ENCODE results near the gene NUBP2. TPM values are rescaled to one million over a fixed set of nuclear protein-coding genes. Genes with fewer than 3 reads are reported as not detected.

NUBP2 gene
- total RNA-seq, 1 donor from 2014 or later = 49.8 TPM

- peaks cover 15% of the 10 kb centered on the region for H3K27me3 Mint-ChIP-seq (ENCODE audit: unreplicated experiment)
- no peak overlapping the region for H3K27ac Mint-ChIP-seq (ENCODE audit: unreplicated experiment)
- peaks cover 2% of the 10 kb centered on the region for H3K4me1 Mint-ChIP-seq (ENCODE audit: unreplicated experiment)
- H3K4me3 Mint-ChIP-seq (ENCODE audit: unreplicated experiment) = no peak overlapping the region
- no peaks in the 10 kb centered on the region for H3K9me3 Mint-ChIP-seq (ENCODE audit: unreplicated experiment)
- DNase-seq (ENCODE audit: low spot score) = no peak
- TF ChIP-seq CTCF (IDR thresholded peaks at IDR 0.05; ENCODE audit: unreplicated experiment) = no peak
- H3K36me3 Mint-ChIP-seq (ENCODE audit: low read depth, unreplicated experiment) = peaks cover 28% of the 10 kb centered on the region
Observed at GRCh38 chr16:1757714-1758461, 24.9 kb upstream of the NUBP2 start.

GRCh38 chr16:1758923-1759322, 23.8 kb upstream of the NUBP2 start:
- Mint-ChIP-seq H3K27ac (ENCODE audit: unreplicated experiment) (no peak overlapping the region), H3K27me3 (ENCODE audit: unreplicated experiment) (peaks cover 15% of the 10 kb centered on the region), H3K4me1 (ENCODE audit: unreplicated experiment) (peaks cover 2% of the 10 kb centered on the region), H3K36me3 (ENCODE audit: low read depth, unreplicated experiment) (peaks cover 26% of the 10 kb centered on the region), H3K9me3 (ENCODE audit: unreplicated experiment) (no peaks in the 10 kb centered on the region), H3K4me3 (ENCODE audit: unreplicated experiment) (no peak overlapping the region)
- TF ChIP-seq CTCF (IDR thresholded peaks at IDR 0.05; ENCODE audit: unreplicated experiment) = no peak
- no peak for DNase-seq (ENCODE audit: low spot score)

GRCh38 chr16:1759511-1759910, 23.2 kb upstream of the NUBP2 start:
- H3K9me3 Mint-ChIP-seq (ENCODE audit: unreplicated experiment) = no peaks in the 10 kb centered on the region
- no peak for TF ChIP-seq CTCF (IDR thresholded peaks at IDR 0.05; ENCODE audit: unreplicated experiment)
- H3K27me3 Mint-ChIP-seq (ENCODE audit: unreplicated experiment) = peaks cover 15% of the 10 kb centered on the region
- peaks cover 23% of the 10 kb centered on the region for H3K36me3 Mint-ChIP-seq (ENCODE audit: low read depth, unreplicated experiment)
- H3K4me3 Mint-ChIP-seq (ENCODE audit: unreplicated experiment) = no peak overlapping the region
- no peak for DNase-seq (ENCODE audit: low spot score)
- H3K4me1 Mint-ChIP-seq (ENCODE audit: unreplicated experiment) = peaks cover 2% of the 10 kb centered on the region
- no peak overlapping the region for H3K27ac Mint-ChIP-seq (ENCODE audit: unreplicated experiment)

- H3K27me3 Mint-ChIP-seq (ENCODE audit: unreplicated experiment) = peaks cover 10% of the 10 kb centered on the region
- no peak overlapping the region for H3K27ac Mint-ChIP-seq (ENCODE audit: unreplicated experiment)
- peaks cover 1% of the 10 kb centered on the region for H3K4me1 Mint-ChIP-seq (ENCODE audit: unreplicated experiment)
- no peak for TF ChIP-seq CTCF (IDR thresholded peaks at IDR 0.05; ENCODE audit: unreplicated experiment)
- no peak for DNase-seq (ENCODE audit: low spot score)
- H3K36me3 Mint-ChIP-seq (ENCODE audit: low read depth, unreplicated experiment) = peaks cover 23% of the 10 kb centered on the region
- no peaks in the 10 kb centered on the region for H3K9me3 Mint-ChIP-seq (ENCODE audit: unreplicated experiment)
- H3K4me3 Mint-ChIP-seq (ENCODE audit: unreplicated experiment) = peak overlapping the region; percentile 48
Observed at GRCh38 chr16:1760911-1761310, 21.8 kb upstream of the NUBP2 start.

GRCh38 chr16:1761751-1762150, 21.0 kb upstream of the NUBP2 start:
- no peak overlapping the region for H3K4me3 Mint-ChIP-seq (ENCODE audit: unreplicated experiment)
- peaks cover 22% of the 10 kb centered on the region for H3K36me3 Mint-ChIP-seq (ENCODE audit: low read depth, unreplicated experiment)
- DNase-seq (ENCODE audit: low spot score) = no peak
- no peak for TF ChIP-seq CTCF (IDR thresholded peaks at IDR 0.05; ENCODE audit: unreplicated experiment)
- no peaks in the 10 kb centered on the region for H3K4me1 Mint-ChIP-seq (ENCODE audit: unreplicated experiment)
- H3K27ac Mint-ChIP-seq (ENCODE audit: unreplicated experiment) = no peak overlapping the region
- H3K27me3 Mint-ChIP-seq (ENCODE audit: unreplicated experiment) = peaks cover 13% of the 10 kb centered on the region
- H3K9me3 Mint-ChIP-seq (ENCODE audit: unreplicated experiment) = no peaks in the 10 kb centered on the region

All from endothelial cell (in vitro differentiated cells).